Sigmoid colon (tissue), 4 donors: ENCODE measurements around the gene ZBTB2.

Experiments
- EP300 ChIP-seq, 4 donors: sonication (generic); formaldehyde crosslinking; IDR thresholded peaks; one replicate each; pipeline ENCODE4 v1.6.1; 2017; ENCODE audit warnings: antibody characterized with exemption in 4 of 4
- POLR2A ChIP-seq, 2 donors: fragments of 450-650 bp; IDR thresholded peaks; one replicate each; pipeline ENCODE4 v1.6.1; 2016; ENCODE audit warnings: antibody characterized with exemption in 2 of 2, mild to moderate bottlenecking in 2 of 2, moderate library complexity in 2 of 2
- POLR2AphosphoS5 ChIP-seq, 4 donors: sonication (generic); formaldehyde crosslinking; IDR thresholded peaks; one replicate each; pipeline ENCODE4 v1.6.1; 2017; ENCODE audit warnings: antibody characterized with exemption in 4 of 4
- TF ChIP-seq, protein P1 (sequence below), 4 experiments: fragments of 450-650 bp in 3 of 4; fragments of 200-600 bp in 1 of 4; IDR thresholded peaks; one replicate each; pipeline ENCODE4 v1.5.1; 2016 to 2019; ENCODE audit warnings: antibody characterized with exemption in 4 of 4, mild to moderate bottlenecking in 3 of 4, moderate library complexity in 2 of 4

DNA sequence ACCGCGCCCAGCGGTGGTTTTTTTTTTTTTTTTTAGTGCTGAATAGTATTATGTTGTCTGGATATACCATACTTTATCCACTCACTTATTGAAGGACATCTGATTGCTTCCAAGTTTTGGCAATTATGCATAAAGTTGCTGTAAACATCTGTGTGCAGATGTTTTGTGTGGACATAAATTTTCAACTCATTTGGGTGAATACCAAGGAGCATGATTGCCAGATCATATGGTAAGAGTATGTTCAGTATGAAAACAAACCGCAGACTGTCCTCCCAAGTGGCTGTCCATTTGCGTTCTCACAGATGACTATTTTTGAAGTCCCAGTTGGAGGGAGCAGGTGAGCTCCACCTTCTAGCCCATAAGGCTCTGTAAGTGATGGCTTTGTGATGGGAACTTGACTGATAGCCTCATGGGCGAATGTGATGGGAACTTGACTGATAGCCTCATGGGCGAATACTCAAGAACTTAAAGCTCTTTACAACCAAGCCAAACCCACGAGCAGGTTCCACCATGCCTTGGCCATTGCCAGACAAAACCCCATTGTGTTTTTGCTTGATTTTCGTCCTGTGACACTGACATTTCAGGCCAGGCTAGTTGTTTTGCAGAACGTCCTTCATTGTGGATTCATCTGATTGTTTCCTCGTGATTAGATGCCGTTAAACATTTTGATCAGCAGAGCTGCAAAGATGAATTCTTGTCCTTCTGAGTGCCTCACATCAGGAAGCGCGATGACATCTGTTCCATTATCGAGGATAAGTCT lies 51.0 kb downstream of the ZBTB2 start:
- TF ChIP-seq, protein P1, sequence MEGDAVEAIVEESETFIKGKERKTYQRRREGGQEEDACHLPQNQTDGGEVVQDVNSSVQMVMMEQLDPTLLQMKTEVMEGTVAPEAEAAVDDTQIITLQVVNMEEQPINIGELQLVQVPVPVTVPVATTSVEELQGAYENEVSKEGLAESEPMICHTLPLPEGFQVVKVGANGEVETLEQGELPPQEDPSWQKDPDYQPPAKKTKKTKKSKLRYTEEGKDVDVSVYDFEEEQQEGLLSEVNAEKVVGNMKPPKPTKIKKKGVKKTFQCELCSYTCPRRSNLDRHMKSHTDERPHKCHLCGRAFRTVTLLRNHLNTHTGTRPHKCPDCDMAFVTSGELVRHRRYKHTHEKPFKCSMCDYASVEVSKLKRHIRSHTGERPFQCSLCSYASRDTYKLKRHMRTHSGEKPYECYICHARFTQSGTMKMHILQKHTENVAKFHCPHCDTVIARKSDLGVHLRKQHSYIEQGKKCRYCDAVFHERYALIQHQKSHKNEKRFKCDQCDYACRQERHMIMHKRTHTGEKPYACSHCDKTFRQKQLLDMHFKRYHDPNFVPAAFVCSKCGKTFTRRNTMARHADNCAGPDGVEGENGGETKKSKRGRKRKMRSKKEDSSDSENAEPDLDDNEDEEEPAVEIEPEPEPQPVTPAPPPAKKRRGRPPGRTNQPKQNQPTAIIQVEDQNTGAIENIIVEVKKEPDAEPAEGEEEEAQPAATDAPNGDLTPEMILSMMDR (IDR thresholded peaks at IDR 0.05) = no peak
- TF ChIP-seq POLR2A (IDR thresholded peaks at IDR 0.05) (no peak), POLR2AphosphoS5 (IDR thresholded peaks at IDR 0.05) (no peak), EP300 (IDR thresholded peaks at IDR 0.05) (no peak)
